Measurements from ENCODE around the gene CDH22. TPM values are rescaled to one million over a fixed set of nuclear protein-coding genes. Genes with fewer than 3 reads are reported as not detected.

The CDH22 gene
- polyA plus RNA-seq, 1 donor from 2014 or later: 2.1 TPM

GRCh38 chr20:46199198-46199597, 109.1 kb downstream of the CDH22 start:
- H3F3A ChIP-seq (ENCODE audit: insufficient read depth, low read length, poor library complexity, severe bottlenecking): no peaks in the 10 kb centered on the region
- TF ChIP-seq MXI1 (conservative IDR thresholded peaks at IDR 0.05; ENCODE audit: poor library complexity, severe bottlenecking): no peak
- no peak for TF ChIP-seq EZH2 (IDR thresholded peaks at IDR 0.05; ENCODE audit: borderline replicate concordance, insufficient read depth, low read length, poor library complexity, severe bottlenecking)
- no peak for TF ChIP-seq CTCF (IDR thresholded peaks at IDR 0.05; ENCODE audit: poor library complexity, severe bottlenecking)
- TF ChIP-seq TAF1 (IDR thresholded peaks at IDR 0.05; ENCODE audit: low read depth): no peak
- no peak for TF ChIP-seq POLR2AphosphoS5 (IDR thresholded peaks at IDR 0.05)
- no peak for TF ChIP-seq RAD21 (conservative IDR thresholded peaks at IDR 0.05)
- no peak for TF ChIP-seq SMC3 (conservative IDR thresholded peaks at IDR 0.05; ENCODE audit: poor library complexity)
- TF ChIP-seq, protein P1, sequence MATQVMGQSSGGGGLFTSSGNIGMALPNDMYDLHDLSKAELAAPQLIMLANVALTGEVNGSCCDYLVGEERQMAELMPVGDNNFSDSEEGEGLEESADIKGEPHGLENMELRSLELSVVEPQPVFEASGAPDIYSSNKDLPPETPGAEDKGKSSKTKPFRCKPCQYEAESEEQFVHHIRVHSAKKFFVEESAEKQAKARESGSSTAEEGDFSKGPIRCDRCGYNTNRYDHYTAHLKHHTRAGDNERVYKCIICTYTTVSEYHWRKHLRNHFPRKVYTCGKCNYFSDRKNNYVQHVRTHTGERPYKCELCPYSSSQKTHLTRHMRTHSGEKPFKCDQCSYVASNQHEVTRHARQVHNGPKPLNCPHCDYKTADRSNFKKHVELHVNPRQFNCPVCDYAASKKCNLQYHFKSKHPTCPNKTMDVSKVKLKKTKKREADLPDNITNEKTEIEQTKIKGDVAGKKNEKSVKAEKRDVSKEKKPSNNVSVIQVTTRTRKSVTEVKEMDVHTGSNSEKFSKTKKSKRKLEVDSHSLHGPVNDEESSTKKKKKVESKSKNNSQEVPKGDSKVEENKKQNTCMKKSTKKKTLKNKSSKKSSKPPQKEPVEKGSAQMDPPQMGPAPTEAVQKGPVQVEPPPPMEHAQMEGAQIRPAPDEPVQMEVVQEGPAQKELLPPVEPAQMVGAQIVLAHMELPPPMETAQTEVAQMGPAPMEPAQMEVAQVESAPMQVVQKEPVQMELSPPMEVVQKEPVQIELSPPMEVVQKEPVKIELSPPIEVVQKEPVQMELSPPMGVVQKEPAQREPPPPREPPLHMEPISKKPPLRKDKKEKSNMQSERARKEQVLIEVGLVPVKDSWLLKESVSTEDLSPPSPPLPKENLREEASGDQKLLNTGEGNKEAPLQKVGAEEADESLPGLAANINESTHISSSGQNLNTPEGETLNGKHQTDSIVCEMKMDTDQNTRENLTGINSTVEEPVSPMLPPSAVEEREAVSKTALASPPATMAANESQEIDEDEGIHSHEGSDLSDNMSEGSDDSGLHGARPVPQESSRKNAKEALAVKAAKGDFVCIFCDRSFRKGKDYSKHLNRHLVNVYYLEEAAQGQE (IDR thresholded peaks at IDR 0.05; ENCODE audit: borderline replicate concordance): no peak
- TF ChIP-seq EP300 (conservative IDR thresholded peaks at IDR 0.05; ENCODE audit: poor library complexity, severe bottlenecking): no peak
- H2AFZ ChIP-seq (ENCODE audit: low read depth, low read length): no peak overlapping the region
- H3K27me3 ChIP-seq (ENCODE audit: insufficient read depth, low read depth, low read length): no peaks in the 10 kb centered on the region
- H3K4me2 ChIP-seq (ENCODE audit: low read length): no peak overlapping the region
- no peak overlapping the region for H3K27ac ChIP-seq (ENCODE audit: low read length)
- H4K20me1 ChIP-seq (ENCODE audit: insufficient read depth): no peaks in the 10 kb centered on the region
- no peak overlapping the region for H3K4me3 ChIP-seq (ENCODE audit: low read length)
- no peaks in the 10 kb centered on the region for H3K9me2 ChIP-seq (ENCODE audit: insufficient read depth, low read length)
- H3K9ac ChIP-seq (ENCODE audit: low read length): no peak overlapping the region
- H3K79me2 ChIP-seq (replicated peaks; ENCODE audit: insufficient read depth, low read length): no peaks in the 10 kb centered on the region
- H3K9me3 ChIP-seq (ENCODE audit: low read length): no peaks in the 10 kb centered on the region
- H3K36me3 ChIP-seq (ENCODE audit: insufficient read depth, low read length): no peaks in the 10 kb centered on the region

- H2AFZ ChIP-seq (ENCODE audit: low read depth, low read length): no peak overlapping the region
- no peak overlapping the region for H3K27ac ChIP-seq (ENCODE audit: low read length)
- H3F3A ChIP-seq (ENCODE audit: insufficient read depth, low read length, poor library complexity, severe bottlenecking): no peaks in the 10 kb centered on the region
- no peak overlapping the region for H3K9ac ChIP-seq (ENCODE audit: low read length)
- no peaks in the 10 kb centered on the region for H4K20me1 ChIP-seq (ENCODE audit: insufficient read depth)
- H3K9me3 ChIP-seq (ENCODE audit: low read length): no peaks in the 10 kb centered on the region
- H3K79me2 ChIP-seq (replicated peaks; ENCODE audit: insufficient read depth, low read length): no peaks in the 10 kb centered on the region
- no peak overlapping the region for H3K4me3 ChIP-seq (ENCODE audit: low read length)
- no peak overlapping the region for H3K4me2 ChIP-seq (ENCODE audit: low read length)
- H3K36me3 ChIP-seq (ENCODE audit: insufficient read depth, low read length): no peaks in the 10 kb centered on the region
- H3K27me3 ChIP-seq (ENCODE audit: insufficient read depth, low read depth, low read length): no peaks in the 10 kb centered on the region
- H3K9me2 ChIP-seq (ENCODE audit: insufficient read depth, low read length): no peaks in the 10 kb centered on the region
- TF ChIP-seq CTCF (IDR thresholded peaks at IDR 0.05; ENCODE audit: poor library complexity, severe bottlenecking) (no peak), EP300 (conservative IDR thresholded peaks at IDR 0.05; ENCODE audit: poor library complexity, severe bottlenecking) (no peak), POLR2AphosphoS5 (IDR thresholded peaks at IDR 0.05) (no peak)
Observed at GRCh38 chr20:46196990-46197389, 111.3 kb downstream of the CDH22 start.

All from neural cell (in vitro differentiated cells).